A673 (cell line): ENCODE results near the gene R3HDML. TPM values are rescaled to one million over a fixed set of nuclear protein-coding genes. Genes with fewer than 3 reads are reported as not detected.

Source experiments
- BruUV-seq: library from RNA; stranded (reverse); fragments of 400-500 nt; replicated peaks from 2 replicates; lab custom pipeline; 2021; lab: Mats Ljungman, UMichigan
- CTCF ChIA-PET: fragments of 300-600 bp; sonication (Branson Sonifier 250); formaldehyde crosslinking; loops from one replicate; lab custom pipeline; 2022; ENCODE audit warnings: antibody characterized with exemption; lab: Charles Lee
- POLR2A ChIA-PET: fragments of 300-600 bp; sonication (Branson Sonifier 250); formaldehyde crosslinking; loops from one replicate; lab custom pipeline; 2022; ENCODE audit warnings: antibody characterized with exemption; ENCODE audit not compliant: low non-redundant PET; lab: Charles Lee
- DNase-seq: peaks from one replicate; pipeline ENCODE4 v3.0.0-alpha.2; 2015; ENCODE audit warnings: low spot score
- H3K27ac ChIP-seq: fragments of 200-600 bp; sonication (generic); 2 replicates; pipeline ENCODE4 v1.5.1; 2016; ENCODE audit warnings: mixed run types, low read depth, mild to moderate bottlenecking, mixed read lengths, antibody characterized with exemption, low read length; ENCODE audit not compliant: poor library complexity, severe bottlenecking
- H3K27me3 ChIP-seq: fragments of 200-600 bp; sonication (generic); replicated peaks from 2 replicates; pipeline ENCODE4 v1.6.1; 2017; ENCODE audit warnings: mixed run types, low read depth, mild to moderate bottlenecking, mixed read lengths, antibody characterized with exemption, low read length; ENCODE audit not compliant: insufficient read depth, poor library complexity
- H3K36me3 ChIP-seq: fragments of 200-600 bp; sonication (generic); 2 replicates; pipeline ENCODE4 v1.6.1; 2016; ENCODE audit warnings: mixed run types, mild to moderate bottlenecking, mixed read lengths, antibody characterized with exemption, low read length; ENCODE audit not compliant: insufficient read depth, poor library complexity, severe bottlenecking
- H3K4me1 ChIP-seq: fragments of 200-600 bp; sonication (generic); 2 replicates; pipeline ENCODE4 v1.6.1; 2017; ENCODE audit warnings: mixed run types, mild to moderate bottlenecking, mixed read lengths, antibody characterized with exemption, low read length; ENCODE audit not compliant: insufficient read depth, poor library complexity, severe bottlenecking
- H3K4me3 ChIP-seq: fragments of 200-600 bp; sonication (generic); 2 replicates; pipeline ENCODE4 v1.5.1; 2016; ENCODE audit warnings: low read depth, mixed run types, mild to moderate bottlenecking, mixed read lengths, low read length; ENCODE audit not compliant: poor library complexity, severe bottlenecking
- H3K9me3 ChIP-seq: fragments of 200-600 bp; sonication (generic); 2 replicates; pipeline ENCODE4 v1.6.1; 2016; ENCODE audit warnings: mixed run types, low read depth, mild to moderate bottlenecking, mixed read lengths, antibody characterized with exemption, low read length; ENCODE audit not compliant: poor library complexity, severe bottlenecking
- EZH2 ChIP-seq: fragments of 200-600 bp; sonication (generic); IDR thresholded peaks from 2 replicates; pipeline ENCODE4 v1.6.1; 2017; ENCODE audit warnings: borderline replicate concordance, low read depth, mild to moderate bottlenecking, mixed read lengths, antibody characterized with exemption, low read length; ENCODE audit not compliant: poor library complexity, severe bottlenecking
- intact Hi-C: fragments of 100-400 bp; cut with micrococcal nuclease; formaldehyde crosslinking; loops from one replicate; pipeline ENCODE4 v1.10.0; 2022; ENCODE audit not compliant: unreplicated experiment
- total RNA-seq: library from RNA; stranded (reverse); gene quantifications from 2 replicates; pipeline ENCODE4 v1.2.3, GENCODE V29; 2021
- TF ChIP-seq, protein P1 (sequence below): fragments of 300-800, 200-600 bp; sonication (generic); conservative IDR thresholded peaks from 2 replicates; pipeline ENCODE4 v1.5.1; 2017; ENCODE audit warnings: low read depth, mild to moderate bottlenecking, antibody characterized with exemption, low read length, moderate library complexity, mixed read lengths

The R3HDML gene
- total RNA-seq, 1 experiment from 2014 or later = not detected

DNA sequence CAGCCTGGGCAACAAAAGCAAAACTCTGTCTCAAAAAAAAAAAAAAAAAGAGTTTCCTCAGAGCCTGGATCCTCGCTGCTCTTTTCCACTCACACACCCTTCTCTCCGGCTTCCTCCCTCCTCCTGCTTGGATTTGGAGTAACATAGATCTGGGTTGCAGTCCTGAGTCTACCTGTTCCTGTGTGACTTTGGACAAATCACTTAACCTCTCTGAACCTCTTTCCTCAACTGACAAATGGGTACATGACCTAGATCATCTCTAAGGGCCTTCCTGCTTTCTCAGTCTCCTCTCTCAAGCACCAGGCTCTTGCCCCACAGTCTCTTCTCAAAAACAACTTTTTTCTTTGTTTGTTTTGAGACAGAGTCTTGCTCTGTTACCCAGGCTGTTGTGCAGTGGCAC lies 5.6 kb upstream of the R3HDML start:
- H3K9me3 ChIP-seq = no peaks in the 10 kb centered on the region
- DNase-seq = no peak
- no peak for TF ChIP-seq EZH2
- intact Hi-C loops = no loop called here
- H3K4me3 ChIP-seq = no peak overlapping the region
- no peaks in the 10 kb centered on the region for H3K36me3 ChIP-seq
- H3K4me1 ChIP-seq = no peaks in the 10 kb centered on the region
- POLR2A ChIA-PET = no interaction called here
- CTCF ChIA-PET = no interaction called here
- no peak overlapping the region for H3K27ac ChIP-seq
- no TSS peak for BruUV-seq
- no peaks in the 10 kb centered on the region for H3K27me3 ChIP-seq

DNA sequence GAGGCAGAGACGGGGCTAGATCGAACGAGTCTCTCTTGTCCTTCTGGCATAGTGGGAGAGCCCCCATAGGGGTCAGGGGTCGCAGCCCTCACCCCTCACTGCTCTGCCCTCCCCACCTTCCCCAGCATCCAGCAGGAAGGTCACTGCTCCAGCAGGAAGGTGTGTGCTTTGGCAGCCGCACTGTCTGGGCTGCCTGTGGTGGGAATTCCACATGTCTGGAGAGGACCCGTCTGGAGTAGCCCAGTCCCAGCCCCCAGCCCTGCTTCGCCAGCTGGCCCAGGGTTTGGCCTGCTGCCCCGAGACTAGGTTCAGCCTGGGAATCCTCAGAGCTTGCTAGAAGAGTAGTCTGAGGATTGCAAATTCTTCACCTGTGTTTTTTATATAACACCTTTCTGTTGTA lies 2.5 kb upstream of the R3HDML start:
- no peaks in the 10 kb centered on the region for H3K4me1 ChIP-seq
- no peaks in the 10 kb centered on the region for H3K36me3 ChIP-seq
- ChIA-PET CTCF (no interaction called here), POLR2A (no interaction called here)
- no peaks in the 10 kb centered on the region for H3K9me3 ChIP-seq
- no peaks in the 10 kb centered on the region for H3K27me3 ChIP-seq
- TF ChIP-seq, protein P1, sequence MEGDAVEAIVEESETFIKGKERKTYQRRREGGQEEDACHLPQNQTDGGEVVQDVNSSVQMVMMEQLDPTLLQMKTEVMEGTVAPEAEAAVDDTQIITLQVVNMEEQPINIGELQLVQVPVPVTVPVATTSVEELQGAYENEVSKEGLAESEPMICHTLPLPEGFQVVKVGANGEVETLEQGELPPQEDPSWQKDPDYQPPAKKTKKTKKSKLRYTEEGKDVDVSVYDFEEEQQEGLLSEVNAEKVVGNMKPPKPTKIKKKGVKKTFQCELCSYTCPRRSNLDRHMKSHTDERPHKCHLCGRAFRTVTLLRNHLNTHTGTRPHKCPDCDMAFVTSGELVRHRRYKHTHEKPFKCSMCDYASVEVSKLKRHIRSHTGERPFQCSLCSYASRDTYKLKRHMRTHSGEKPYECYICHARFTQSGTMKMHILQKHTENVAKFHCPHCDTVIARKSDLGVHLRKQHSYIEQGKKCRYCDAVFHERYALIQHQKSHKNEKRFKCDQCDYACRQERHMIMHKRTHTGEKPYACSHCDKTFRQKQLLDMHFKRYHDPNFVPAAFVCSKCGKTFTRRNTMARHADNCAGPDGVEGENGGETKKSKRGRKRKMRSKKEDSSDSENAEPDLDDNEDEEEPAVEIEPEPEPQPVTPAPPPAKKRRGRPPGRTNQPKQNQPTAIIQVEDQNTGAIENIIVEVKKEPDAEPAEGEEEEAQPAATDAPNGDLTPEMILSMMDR = no peak
- TF ChIP-seq EZH2 = no peak
- no peak overlapping the region for H3K27ac ChIP-seq
- BruUV-seq = no TSS peak
- DNase-seq = no peak
- no peak overlapping the region for H3K4me3 ChIP-seq
- intact Hi-C loops = no loop called here

DNA sequence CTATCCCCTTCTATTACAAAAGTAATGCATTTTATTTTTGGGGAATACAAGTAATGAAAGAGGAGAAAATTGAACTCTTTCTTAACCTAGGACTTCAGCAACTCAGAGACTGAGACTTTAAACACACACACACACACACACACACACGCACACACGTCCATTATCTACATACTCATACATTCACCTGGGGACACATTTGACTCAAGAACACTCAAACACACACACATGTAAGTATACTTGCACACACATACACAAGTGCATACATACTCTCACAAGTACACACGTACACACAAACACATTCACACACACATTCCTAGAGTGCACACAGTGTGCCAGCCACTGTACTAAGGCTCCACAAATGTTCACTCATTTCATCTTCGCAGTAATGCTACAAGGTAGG lies 2.1 kb upstream of the R3HDML start:
- no peak for DNase-seq
- POLR2A ChIA-PET = no interaction called here
- BruUV-seq = no TSS peak

DNA sequence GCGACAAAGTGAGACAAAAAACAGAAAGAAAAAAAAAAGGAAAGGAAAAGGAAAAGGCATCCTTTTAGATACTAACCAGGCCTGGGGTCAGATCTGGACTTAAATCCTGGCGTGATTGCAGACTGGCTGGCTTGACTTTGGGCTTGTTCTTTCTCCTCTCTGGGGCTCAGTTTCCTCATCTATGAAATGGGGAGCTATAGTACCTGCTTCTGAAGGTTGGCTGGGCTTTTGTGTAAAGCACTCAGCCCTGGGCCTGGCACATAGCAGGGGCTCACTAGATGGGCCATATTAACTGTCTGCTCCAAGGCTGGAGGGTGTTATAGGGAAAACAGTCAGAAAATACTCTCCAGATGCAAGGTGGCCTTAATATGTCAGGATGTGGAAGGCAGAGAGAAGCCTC lies 1.2 kb upstream of the R3HDML start:
- ChIA-PET POLR2A (no interaction called here), CTCF (no interaction called here)
- TF ChIP-seq, protein P1 = no peak
- TF ChIP-seq EZH2 = no peak
- DNase-seq = no peak
- intact Hi-C loops = no loop called here
- H3K36me3 ChIP-seq = no peaks in the 10 kb centered on the region
- H3K4me3 ChIP-seq = no peak overlapping the region
- BruUV-seq = no TSS peak
- no peaks in the 10 kb centered on the region for H3K4me1 ChIP-seq
- H3K9me3 ChIP-seq = no peaks in the 10 kb centered on the region
- no peak overlapping the region for H3K27ac ChIP-seq
- no peaks in the 10 kb centered on the region for H3K27me3 ChIP-seq

More for the DNA sequence above, 2.1 kb upstream of the R3HDML start:
- no peaks in the 10 kb centered on the region for H3K27me3 ChIP-seq
- no peak overlapping the region for H3K4me3 ChIP-seq
- intact Hi-C loops = no loop called here
- CTCF ChIA-PET = no interaction called here
- no peaks in the 10 kb centered on the region for H3K9me3 ChIP-seq
- H3K4me1 ChIP-seq = no peaks in the 10 kb centered on the region
- TF ChIP-seq, protein P1 = no peak
- no peak for TF ChIP-seq EZH2
- no peak overlapping the region for H3K27ac ChIP-seq
- H3K36me3 ChIP-seq = no peaks in the 10 kb centered on the region
